Measurements from ENCODE around the gene RNH1. TPM values are rescaled to one million over a fixed set of nuclear protein-coding genes. Genes with fewer than 3 reads are reported as not detected.
A peak's percentile ranks its signal among the peaks of the same experiment; 100 is the strongest.

Gene RNH1
- polyA plus RNA-seq, 1 of the 3 experiments (the other 2 are of a cell fraction), result 147 TPM

GRCh38 chr11:534396-535209, 27.6 kb upstream of the RNH1 start:
- Histone ChIP-seq H3K27me3 (ENCODE audit: insufficient read depth) (no peaks in the 10 kb centered on the region), H3K9me2 (no peaks in the 10 kb centered on the region), H3K4me2 (peak overlapping the region; percentile 99), H3K9ac (peak overlapping the region; percentile 71), H3K4me1 (ENCODE audit: control insufficient read depth in 1 of 2, insufficient read depth in 2 of 2, low read depth in 1 of 2, low read length in 1 of 2) (peaks cover 0 to 12% of the 10 kb centered on the region in 2 experiments; a peak in 1 of 4 replicates), H3K27ac (ENCODE audit: low read depth in 2 of 2, low read length in 1 of 2) (peak overlapping the region in 1 of 2 experiments; percentile 69; a peak in 1 of 4 replicates), H3K36me3 (replicated peaks in 1 of 2; ENCODE audit: control insufficient read depth in 1 of 2, insufficient read depth in 2 of 2, low read length in 1 of 2) (peaks cover 0 to 27% of the 10 kb centered on the region in 2 experiments), H4K20me1 (ENCODE audit: insufficient read depth) (peaks cover 10% of the 10 kb centered on the region; the same call in 1 of the 2 replicates), H3K79me2 (ENCODE audit: insufficient read depth) (peaks cover 15% of the 10 kb centered on the region), H3F3A (replicated peaks; ENCODE audit: insufficient read depth) (no peaks in the 10 kb centered on the region), H3K9me3 (no peaks in the 10 kb centered on the region), H3K4me3 (ENCODE audit: low read depth in 2 of 2, low read length in 1 of 2) (peak overlapping the region; percentile 88 to 92), H2AFZ (ENCODE audit: low read depth) (no peak overlapping the region)
- ChIA-PET POLR2A (no interaction called here), CTCF (interaction anchor here (0.9 to 2.3 kb wide), 5 partner anchors 10 to 185 kb away, joined by 3 to 11 read pairs (median 5); no protein-coding TSS in a partner anchor)
- DNase-seq, result peak; percentile 71
- WGBS (ENCODE audit: low lambda C conversion rate), result 20% methylated on average over 1 of the region's 66 CpGs
- no peak for TF ChIP-seq REST (IDR thresholded peaks at IDR 0.05; ENCODE audit: low read depth, low read length)
- peak; percentile 10; the same call in 1 of the 2 replicates for TF ChIP-seq CTCF (IDR thresholded peaks at IDR 0.05)
- TF ChIP-seq RFX5 (IDR thresholded peaks at IDR 0.05; ENCODE audit: low read length), result no peak
- TF ChIP-seq PBX3 (IDR thresholded peaks at IDR 0.05), result no peak

GRCh38 chr11:533586-534395, 26.7 kb upstream of the RNH1 start:
- 96% methylated on average over 12 of the region's 37 CpGs for WGBS (ENCODE audit: low lambda C conversion rate)
- no peak overlapping the region for H2AFZ ChIP-seq (ENCODE audit: low read depth)
- no peaks in the 10 kb centered on the region for H3K9me3 ChIP-seq
- peak overlapping the region; percentile 71 for H3K9ac ChIP-seq
- DNase-seq, result no peak
- ChIA-PET POLR2A (no interaction called here), CTCF (interaction anchor here (0.9 to 2.3 kb wide), 5 partner anchors 9 to 186 kb away, joined by 3 to 11 read pairs (median 5); no protein-coding TSS in a partner anchor)
- H3F3A ChIP-seq (replicated peaks; ENCODE audit: insufficient read depth), result no peaks in the 10 kb centered on the region
- H3K4me1 ChIP-seq (ENCODE audit: control insufficient read depth in 1 of 2, insufficient read depth in 2 of 2, low read depth in 1 of 2, low read length in 1 of 2), result peaks cover 0 to 12% of the 10 kb centered on the region in 2 experiments; a peak in 1 of 4 replicates
- no peaks in the 10 kb centered on the region for H3K9me2 ChIP-seq
- H3K4me3 ChIP-seq (ENCODE audit: low read depth in 2 of 2, low read length in 1 of 2), result peak overlapping the region; percentile 88 to 92
- H3K4me2 ChIP-seq, result peak overlapping the region; percentile 99
- no peak for TF ChIP-seq IRF3 (IDR thresholded peaks at IDR 0.05; ENCODE audit: low read depth, low read length)
- TF ChIP-seq EZH2phosphoT487 (IDR thresholded peaks at IDR 0.05; ENCODE audit: borderline replicate concordance, low read depth), result no peak
- no peak for TF ChIP-seq TCF12 (IDR thresholded peaks at IDR 0.05)
- TF ChIP-seq CHD2 (IDR thresholded peaks at IDR 0.05; ENCODE audit: low read length, partially characterized antibody), result no peak
- no peak for TF ChIP-seq RFX5 (IDR thresholded peaks at IDR 0.05; ENCODE audit: low read length)
- peaks cover 15% of the 10 kb centered on the region for H3K79me2 ChIP-seq (ENCODE audit: insufficient read depth)
- peaks cover 0 to 27% of the 10 kb centered on the region in 2 experiments for H3K36me3 ChIP-seq (replicated peaks in 1 of 2; ENCODE audit: control insufficient read depth in 1 of 2, insufficient read depth in 2 of 2, low read length in 1 of 2)
- H3K27me3 ChIP-seq (ENCODE audit: insufficient read depth), result no peaks in the 10 kb centered on the region
- H4K20me1 ChIP-seq (ENCODE audit: insufficient read depth), result peaks cover 10% of the 10 kb centered on the region; the same call in 1 of the 2 replicates
- H3K27ac ChIP-seq (ENCODE audit: low read depth in 2 of 2, low read length in 1 of 2), result no peak overlapping the region; a peak in 1 of 4 replicates

Data from SK-N-SH (cell line).